Stimulated activated CD4-positive, alpha-beta T cell treated with anti-CD3 and anti-CD28 coated beads, Interleukin-12 subunit alpha, Interleukin-12 subunit beta, amount 100 ng/mL, for 4 hours (primary cell): ENCODE measurements around the gene CLIC1.

Experiments used
- DNase-seq: peaks from one replicate; pipeline ENCODE4 v3.0.0-alpha.2; 2020

CLIC1 gene

DNA sequence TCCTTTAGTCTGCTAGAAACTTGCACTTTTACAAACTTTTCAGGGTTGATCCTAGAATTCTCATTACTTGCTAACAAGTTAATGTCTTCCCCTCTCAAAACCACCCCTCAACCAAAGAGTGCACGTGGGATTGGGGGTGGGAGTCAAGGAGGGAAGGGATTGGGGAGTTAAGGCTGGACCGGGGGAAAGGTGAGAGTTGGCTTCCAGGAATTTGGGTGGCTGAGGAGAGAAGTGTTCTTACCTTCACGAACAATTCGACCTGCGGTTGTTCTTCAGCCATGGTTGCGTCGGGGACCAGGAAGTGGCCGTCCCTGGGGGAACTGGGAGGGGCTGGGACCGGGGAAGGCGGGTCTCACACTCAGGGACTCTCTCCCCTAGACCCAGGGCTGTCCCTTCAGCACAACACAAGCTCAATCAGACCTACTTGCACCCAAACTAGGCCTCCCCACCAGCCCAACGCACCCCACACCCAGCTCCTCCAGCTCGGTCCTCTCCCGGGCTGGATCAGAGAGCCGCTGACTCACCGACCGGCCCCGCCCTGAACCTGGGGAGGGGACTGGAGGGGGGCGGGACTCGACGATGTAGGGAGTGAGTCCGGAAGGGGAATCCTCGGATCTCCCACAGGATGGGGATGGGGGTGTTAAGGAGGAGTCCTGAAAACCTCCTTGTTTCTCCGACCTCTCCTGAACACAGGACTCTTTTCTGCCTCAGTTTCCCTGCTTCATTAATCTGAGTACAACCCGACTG is at the start of gene CLIC1:
Gene CLIC1 (minus strand): TSS at position 510 of the 747 bp plus-strand sequence. CDS start 230 bp downstream, at position 280.
- DNase-seq: peak; percentile 78

DNA sequence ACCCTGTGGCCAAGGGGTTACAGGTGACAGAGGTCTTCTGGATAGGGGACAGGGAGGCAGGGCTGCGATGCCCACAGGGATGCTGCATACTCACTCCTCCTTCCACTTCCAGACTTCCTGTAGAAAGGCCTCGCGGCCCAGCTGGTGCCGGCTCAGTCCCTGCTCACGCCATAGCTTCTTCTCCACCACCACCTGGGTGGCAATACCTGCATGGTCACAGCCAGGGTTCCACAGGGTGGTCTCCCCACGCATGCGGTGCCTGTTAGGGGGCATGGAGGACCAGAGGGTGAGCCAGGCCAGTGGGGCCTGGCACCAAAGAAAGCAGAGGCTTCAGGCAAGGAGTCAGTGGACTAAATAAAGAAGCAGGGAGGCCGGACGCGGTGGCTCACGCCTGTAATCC is 49.1 kb upstream of the CLIC1 start:
- no peak for DNase-seq

DNA sequence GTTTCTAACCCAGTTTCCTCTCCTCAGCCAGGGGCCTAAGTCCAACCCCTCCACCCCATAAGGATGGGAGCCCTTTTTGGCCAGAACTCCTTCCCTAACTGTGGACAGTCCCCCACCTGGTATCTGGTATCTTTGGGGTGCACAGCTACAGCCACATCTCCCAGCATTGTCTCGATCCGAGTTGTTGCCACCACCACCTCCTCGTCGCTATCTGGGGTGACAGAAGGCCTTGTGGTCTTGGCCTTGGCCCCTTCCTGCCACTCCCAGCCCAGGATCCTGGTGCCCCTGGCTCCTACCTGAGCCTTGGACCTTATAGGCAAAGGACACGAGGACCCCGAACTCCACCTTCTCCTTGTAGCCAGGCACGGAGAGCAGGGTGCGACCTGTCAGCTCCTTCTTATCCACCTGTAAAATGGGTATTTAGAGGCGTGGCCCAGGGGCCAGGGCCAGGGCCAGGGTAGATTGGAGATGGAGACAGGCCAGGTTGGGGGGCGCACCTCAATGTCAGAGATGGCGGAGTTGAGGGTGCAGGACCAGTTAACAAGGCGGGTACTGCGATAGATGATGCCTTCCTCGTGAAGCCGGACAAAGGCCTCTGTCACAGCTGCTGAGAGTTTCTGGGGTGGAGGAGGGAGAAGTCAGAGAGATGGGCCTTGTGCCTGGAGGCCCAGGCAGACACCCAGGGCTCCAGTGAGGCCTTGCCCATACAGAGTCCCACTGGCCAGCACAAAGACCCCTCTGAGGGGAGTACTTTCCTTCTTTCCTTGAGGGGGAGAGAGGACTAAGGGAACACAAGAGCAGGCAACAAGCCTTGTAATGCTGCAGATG is 48.0 kb upstream of the CLIC1 start:
- DNase-seq: no peak

DNA sequence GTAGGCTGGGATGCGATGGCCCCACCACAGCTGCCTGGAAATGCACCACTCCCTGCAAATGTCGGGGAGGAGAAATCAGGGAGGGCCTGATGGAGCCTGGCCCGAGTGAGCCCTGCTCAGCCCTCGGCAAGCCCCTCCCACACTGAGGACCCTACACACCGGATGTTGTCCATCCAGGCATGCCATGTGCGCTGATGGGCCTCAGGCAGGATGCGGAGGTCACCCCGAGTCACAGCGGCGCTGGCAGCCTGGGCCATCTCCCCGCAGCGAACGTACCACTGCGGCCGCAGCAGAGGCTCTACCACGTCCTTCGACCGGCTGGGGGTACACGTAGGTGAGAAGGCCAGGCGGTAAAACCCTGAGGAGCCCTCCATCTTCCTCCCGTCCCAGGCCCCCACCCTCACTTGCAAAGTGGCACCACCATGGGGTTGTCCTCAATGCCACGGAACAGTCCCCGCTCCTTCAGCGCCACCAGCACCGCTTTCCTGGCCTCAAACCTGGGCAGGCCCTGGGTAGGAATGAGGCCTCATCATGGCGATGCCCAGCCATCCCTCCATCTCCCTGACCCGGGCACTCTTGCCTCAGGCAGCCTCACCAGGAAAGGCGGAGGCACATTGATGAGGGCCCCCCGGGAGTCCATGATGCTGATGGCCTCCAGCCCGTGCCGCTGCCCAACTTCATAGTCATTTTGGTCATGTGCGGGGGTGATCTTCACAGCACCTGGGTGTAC is 46.0 kb upstream of the CLIC1 start:
- DNase-seq: no peak

DNA sequence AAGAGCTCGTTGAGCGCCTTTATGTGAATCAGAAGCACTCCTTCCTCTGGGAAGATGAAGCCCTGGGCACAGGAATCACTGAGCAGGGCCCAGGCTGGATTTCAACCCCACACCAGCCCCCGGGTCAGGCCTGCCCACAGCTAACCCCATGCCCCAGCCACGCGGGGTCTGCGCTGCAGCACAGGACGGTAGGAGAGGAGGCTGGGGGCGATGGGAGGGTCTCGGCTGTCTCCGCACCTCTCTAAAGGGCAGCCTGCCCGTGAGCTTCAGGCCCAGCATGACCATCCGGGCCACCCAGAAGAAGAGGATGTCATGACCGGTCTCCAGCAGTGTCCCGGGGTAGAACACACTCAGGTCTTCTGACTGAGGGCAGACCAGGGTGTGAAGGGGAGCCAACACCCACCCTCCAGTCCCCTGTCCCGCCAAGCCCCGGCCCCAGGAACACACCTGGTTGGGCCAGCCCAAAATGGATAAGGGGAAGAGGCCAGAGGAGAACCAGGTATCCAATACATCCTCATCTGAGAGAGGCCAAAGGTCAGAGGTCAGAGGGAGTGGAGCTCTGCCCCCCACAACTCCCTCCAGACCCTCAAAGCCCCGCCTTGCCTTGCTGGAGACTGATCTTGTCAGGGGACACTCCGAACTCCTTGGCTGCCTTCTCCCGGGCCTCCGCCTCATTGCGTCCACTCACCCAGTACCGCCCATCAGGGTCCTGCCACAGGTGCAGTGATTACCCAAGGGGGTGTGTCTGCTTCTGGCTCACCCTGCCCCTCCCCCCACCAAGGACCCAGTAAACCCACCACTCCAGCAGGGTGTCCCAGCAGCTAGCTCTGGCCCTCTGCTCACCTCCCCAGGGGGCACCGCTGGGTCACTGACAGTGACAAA is 45.2 kb upstream of the CLIC1 start:
- no peak for DNase-seq

DNA sequence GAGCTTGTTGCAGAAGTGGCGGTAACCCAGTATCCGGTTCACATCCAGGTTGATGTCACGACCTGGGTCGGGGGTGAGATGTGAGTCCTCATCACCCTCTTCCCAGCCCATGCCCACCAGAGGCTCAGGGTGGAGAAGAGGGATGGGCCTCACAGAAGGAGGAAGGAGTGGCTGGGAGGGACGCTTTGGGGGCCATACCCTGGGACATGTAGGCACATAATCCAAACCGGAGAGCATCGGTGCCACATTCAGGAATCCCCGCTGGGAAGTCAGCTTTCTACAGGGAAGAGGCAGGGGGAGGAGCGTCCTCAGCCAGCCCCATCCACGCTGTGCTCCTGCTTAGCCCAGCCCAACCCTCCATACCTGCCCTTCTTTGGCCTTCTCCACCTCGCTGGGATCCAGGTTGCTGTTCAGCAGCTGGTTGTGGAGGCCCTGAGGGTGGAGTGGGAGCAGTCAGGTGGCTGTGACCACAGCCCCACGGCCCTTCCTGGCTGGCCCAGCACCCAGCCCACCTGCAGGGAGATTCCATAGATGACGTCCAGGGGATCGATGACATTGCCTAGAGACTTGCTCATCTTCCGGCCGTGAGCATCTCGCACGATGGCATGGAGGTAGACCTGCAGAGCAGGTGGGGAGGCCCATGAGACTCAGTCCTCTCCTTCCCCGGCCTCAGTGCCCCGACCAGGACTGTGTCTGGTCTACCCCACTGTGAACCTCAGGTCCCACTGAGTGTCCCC is 44.3 kb upstream of the CLIC1 start:
- DNase-seq: no peak

DNA sequence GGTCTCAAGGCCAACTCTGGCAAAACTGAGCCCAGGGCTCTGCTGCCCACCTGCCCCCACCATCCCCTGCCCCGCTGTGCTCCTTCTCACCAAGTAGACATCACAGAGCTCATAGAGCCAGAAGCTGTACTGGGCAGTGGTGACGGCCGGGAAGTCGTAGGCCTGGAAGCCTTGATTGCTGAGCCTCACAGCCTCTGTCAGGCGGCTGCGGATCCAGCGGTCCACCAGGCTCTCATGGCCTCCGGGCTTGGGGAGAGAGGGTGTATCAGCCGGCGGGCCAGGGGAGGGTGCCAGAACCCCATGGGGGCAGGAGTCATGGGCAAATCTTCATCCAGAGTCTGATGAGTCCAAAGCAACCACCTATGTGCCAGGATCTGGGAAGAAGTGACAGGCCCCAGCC is 43.6 kb upstream of the CLIC1 start:
- no peak for DNase-seq

DNA sequence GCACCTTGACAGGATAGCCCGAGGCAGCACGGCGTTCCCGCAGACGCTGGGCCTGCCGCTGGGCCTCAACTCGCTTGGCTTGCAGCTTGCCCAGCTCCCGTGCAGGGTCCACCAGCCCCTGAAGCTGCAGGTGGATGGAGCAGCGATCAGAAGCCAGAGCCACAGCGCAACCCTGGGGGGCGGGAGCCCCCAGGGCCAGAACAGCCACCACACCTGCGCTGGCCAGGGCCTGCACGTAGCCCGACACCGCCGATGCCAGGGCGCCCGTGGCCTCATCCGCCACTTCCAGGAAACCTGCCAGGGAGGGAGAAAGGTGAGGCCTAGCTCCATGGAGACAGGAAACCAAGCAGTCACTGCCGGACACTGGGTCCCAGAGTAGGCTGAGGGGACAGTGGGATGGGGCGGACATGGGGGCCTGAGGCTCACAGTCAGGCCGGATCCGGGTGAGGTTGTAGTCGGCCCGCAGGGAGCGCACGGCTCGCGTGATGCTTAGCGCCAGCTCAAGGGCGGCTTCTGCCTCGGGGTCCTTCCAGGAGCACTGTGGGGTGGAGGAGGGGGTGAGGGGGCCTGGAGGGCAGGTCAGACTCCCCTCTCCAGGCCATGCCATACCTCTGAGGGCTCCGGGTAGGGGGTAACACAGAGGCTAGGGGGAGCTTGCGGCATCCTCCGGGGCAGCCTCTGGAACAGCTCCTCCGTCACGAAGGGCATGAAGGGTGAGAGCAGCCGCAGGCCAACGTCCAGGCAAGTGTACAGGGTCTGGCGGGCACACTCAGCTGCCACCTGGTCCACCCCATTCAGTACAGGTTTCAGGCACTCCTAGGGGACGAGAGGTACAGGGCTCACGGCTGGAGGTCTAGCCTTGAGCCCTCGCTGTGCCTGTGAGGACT is 42.9 kb upstream of the CLIC1 start:
- DNase-seq: no peak

DNA sequence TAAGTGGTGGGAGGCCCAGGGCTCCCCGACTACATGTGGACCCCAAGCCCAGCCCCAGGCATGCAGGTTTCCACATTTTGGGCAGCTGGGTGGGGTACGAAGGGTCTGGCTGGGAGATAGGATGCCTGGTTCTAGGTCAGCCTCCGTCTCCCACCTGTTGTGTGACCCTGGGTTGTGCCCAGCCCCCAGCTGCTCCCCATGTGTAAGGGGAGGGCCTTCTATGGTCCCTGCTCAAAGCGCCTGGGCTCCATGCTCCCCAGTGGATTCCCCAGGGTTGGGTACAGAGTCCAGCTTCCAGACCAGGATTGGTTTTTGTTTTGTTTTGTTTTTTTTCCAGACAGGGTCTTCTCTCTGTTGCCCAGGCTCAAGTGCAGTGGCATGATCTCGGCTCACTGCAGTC is 41.9 kb upstream of the CLIC1 start:
- no peak for DNase-seq

DNA sequence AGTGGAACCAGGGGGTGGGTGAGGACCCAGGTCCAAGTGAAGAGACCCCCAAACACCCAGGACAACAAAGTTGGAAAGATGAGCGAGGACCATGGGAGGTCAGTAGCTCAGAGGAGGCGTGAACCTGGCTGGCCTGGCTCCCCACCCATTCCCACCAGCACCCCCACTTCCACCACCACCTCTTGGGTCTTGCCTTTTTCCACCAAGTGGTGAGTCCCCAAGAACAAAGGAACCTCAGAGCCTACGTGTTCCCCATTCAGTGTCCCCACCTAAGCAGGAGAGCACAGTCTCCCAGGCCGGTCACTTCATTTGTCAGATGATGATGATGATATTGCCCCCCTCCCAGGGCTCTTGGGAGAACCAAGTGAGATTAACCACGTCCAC is 41.3 kb upstream of the CLIC1 start:
- no peak for DNase-seq

DNA sequence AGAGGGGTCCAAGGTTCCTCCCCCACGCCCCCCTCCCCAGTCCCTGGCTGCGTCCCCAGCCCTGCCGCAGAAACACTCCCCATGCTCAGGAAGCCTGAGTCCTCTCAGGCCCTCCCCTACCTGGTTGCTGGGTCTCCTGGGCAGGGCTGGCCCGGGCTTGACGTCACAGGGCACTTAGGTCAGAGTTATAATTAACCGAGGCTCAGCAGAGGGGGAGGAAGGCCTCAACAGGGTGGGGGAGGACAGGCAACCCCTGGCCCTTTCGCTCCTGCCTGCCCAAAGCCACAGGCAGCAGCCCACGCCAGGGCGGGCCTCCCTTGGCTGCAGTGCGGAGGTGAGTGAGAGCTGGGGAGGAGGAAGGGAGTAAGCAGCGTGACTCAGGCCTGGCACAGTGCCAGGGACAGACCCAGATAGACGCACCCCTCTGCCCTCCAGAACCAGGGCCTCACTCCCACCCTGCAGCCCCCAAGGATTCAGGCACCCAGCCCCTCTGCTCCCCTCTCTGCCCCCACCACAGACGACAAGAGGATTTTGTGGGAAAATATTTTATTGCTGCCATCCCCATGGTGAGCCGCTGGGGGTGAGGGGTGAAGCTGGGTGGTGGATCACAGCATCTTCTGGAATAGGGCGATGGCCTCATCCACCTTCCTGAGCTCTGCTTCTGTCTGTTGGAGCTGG is 40.8 kb upstream of the CLIC1 start, which contains the start of gene VWA7:
Gene VWA7 (minus strand): TSS at position 340 of the 678 bp plus-strand sequence. CDS start 549 bp downstream, outside the sequence.
- DNase-seq: peak; percentile 78

DNA sequence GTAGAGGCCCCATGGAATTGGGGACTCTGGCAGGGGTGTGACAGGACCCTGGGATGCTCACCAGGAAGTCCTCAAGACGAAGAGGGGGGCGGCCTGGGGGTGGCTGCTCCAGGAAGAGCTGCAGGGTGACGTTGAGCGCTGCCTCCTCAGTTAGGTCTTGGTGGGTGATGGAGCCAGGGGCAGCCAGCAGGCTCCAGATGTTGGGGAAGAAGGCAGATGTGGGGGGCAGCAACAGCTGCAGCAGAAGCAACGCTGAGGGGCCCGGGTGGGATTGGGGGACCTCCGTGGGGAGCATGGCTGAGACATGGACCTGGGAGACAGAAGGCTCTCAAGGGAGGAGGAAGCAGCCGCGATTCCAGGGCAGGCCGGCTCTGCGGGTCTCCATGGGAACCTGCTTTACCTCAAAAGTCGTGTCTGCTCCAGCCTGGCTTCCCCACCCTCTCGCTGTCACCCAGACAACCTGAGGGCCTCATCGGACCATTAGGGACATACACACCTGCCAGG is 40.2 kb upstream of the CLIC1 start:
- no peak for DNase-seq

DNA sequence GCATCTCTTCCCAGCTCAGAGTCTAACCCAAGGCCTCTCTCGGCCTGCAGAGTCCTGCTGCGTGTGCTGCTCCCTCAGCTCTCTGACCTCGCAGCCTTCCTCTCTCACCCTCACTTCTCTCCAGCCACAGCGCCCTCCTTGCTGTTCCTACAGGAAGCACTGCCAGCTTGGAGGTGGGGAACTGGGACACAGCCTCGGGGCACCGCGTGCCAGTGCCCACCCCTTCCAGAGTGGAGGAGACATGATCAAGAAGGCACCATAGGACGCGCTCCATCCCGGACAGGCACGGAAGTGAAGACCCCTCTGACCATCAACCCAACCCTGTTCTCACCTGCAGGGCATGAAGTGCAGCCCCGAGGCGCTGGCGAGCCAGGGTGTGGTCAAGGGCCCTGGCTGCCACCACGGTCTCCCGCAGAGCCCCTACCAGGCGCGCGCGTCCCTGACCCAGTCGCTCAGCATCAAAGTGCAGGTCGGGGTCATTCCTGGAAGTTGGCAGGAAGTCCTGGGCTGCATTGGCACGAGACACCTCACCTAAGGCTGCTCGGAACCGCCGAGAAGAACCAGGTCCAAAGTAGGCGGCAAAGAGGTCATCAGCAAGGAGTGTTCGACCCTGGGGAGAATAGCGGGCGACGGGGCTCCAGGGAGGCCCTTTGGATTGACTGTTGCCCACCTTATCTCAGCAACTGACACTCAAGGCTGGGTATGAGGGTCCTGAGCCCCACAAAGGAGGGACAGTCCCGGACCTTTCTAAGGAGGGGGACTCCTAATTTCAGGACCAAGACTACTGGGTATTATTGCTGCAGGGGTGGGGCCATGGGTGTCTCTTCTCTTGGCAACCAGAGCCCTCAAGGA is 39.5 kb upstream of the CLIC1 start:
- DNase-seq: no peak

DNA sequence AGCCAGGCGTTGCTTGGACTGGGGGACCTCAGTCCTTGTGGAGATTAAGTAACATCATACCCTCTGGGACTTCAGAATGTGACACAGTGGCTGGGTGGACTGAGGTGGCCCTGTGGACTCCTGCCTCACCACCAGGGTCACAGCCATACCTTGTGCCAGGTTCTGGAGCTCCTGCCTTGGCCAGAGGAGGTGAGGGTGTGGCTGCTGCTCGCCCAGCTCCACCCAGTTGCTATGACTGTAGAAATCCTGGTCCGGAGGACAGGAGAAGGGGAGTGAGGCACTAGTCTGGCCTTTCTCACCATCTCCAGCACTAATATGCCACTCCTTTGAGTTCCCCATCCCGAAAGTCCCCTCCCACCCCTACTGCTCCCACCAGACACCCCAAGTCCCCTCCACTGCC is 38.9 kb upstream of the CLIC1 start:
- DNase-seq: no peak

DNA sequence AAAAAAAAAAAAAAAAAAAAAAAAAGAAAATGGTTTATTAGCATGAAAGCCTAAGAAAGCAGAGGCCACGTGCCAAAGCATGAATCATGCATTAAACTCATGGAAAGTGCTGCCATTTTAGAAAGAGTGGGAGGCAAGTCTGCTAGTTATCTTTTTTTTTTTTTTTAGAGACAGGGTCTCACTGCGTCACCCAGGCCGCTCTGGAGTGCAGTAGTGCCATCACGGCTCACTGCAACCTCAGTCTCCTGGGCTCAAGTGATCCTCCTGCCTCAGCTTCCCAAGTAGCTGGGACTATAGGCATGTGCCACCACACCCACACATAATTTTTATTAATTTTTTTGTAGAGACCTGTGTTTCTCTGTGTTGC is 35.6 kb upstream of the CLIC1 start:
- DNase-seq: no peak

DNA sequence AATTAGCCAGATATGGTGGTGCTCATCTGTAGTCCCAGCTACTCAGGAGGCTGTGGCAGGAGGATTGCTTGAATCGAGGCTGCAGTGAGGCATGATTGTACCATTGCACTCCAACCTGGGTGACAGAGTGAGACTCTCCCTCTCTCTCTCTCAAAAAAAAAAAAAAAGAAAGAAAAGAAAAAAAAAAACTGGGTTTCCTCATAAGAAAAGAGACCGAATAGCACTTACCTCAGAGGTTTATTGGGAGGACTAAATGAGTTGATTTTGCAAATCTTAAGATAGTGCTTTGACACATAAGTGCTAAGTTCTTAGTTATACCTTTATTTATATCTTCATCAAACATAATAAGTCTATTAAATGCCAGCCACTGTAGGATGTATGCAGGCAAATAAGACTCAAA is 34.5 kb upstream of the CLIC1 start:
- no peak for DNase-seq

DNA sequence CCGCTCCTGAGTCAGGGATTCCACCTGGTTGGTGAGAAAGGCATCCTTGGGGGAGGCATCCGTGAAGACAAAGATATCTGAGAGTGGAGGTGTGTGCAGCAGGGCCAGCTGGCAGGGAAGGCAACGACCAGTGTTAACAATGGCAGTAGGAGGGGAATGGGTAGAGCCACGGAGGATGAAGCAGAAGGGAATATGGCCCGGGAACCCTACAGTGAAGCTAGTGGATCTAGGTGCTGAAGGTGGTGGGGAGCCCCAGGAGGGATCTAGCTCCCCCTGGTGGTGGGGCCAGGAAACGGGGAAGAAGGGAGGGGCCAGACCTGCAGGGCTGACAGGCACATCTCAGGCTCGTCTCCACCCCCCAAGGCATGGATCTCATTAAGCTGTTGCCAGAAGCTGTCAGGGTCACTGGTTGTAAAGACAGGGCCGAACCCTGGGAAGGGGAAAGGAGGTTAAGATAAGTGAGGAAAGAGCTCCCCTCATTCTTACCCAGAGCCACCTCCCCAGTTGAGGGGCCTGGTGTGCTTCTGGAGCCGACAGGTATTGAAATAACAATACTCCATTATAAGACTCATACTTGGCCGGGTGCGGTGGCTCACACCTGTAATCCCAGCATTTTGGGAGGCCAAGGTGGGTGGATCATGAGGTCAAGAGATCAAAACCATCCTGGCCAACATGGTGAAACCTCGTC is 33.5 kb upstream of the CLIC1 start:
- peak; percentile 70 for DNase-seq
